Suppressor macrophage treated with lipopolysaccharide for 1 hour (primary cell): Measurements from ENCODE around the gene CSE1L.
"Not testable (repeated sequence)": the region's sequence is repeated elsewhere in the genome, so short reads cannot be mapped to it uniquely, and the experiment has no call there.

Experiments
- DNase-seq, 3 donors: peaks; one replicate each; pipeline ENCODE4 v3.0.0-alpha.2; 2020 to 2022

The CSE1L gene, protein sequence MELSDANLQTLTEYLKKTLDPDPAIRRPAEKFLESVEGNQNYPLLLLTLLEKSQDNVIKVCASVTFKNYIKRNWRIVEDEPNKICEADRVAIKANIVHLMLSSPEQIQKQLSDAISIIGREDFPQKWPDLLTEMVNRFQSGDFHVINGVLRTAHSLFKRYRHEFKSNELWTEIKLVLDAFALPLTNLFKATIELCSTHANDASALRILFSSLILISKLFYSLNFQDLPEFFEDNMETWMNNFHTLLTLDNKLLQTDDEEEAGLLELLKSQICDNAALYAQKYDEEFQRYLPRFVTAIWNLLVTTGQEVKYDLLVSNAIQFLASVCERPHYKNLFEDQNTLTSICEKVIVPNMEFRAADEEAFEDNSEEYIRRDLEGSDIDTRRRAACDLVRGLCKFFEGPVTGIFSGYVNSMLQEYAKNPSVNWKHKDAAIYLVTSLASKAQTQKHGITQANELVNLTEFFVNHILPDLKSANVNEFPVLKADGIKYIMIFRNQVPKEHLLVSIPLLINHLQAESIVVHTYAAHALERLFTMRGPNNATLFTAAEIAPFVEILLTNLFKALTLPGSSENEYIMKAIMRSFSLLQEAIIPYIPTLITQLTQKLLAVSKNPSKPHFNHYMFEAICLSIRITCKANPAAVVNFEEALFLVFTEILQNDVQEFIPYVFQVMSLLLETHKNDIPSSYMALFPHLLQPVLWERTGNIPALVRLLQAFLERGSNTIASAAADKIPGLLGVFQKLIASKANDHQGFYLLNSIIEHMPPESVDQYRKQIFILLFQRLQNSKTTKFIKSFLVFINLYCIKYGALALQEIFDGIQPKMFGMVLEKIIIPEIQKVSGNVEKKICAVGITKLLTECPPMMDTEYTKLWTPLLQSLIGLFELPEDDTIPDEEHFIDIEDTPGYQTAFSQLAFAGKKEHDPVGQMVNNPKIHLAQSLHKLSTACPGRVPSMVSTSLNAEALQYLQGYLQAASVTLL

GRCh38 chr20:49046087-49046900 is at the start of gene CSE1L:
CSE1L (plus strand) TSS chr20:49046312; CDS start chr20:49058464, 12,152 bp downstream.
- DNase-seq = peak; percentile 98 to 99 (median 99)

GRCh38 chr20:48999890-49000870 is 45.9 kb upstream of the CSE1L start:
- DNase-seq = no peak

- DNase-seq = no peak
Measured at GRCh38 chr20:49001741-49002140, 44.4 kb upstream of the CSE1L start.

DNA sequence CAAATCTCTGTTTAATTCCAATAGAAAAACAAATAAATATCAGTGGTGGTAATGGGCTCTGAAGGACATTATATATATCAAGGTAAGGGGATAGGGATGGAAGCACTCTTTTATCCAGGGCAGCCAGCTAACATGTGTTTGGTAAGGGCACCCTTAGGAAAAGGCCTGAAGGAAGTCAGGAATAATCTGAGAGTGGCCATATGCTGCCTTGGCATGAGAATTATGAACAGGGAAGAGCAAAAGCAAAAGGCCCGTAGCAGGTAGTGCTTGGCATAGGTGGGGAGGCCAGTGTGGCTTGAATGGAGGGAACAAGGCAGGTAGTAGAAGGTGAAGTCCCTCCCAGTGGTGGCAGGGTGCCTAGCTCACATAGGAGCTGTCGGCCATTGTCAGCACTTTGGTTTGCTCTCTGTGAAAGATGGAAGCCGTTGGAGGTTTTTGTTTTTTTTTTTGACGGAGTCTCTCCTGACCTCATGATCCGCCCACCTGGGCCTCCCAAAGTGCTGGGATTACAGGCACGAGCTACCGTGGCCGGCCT is 39.6 kb upstream of the CSE1L start:
- no peak for DNase-seq

- no peak for DNase-seq
Measured at GRCh38 chr20:49009899-49010631, 36.0 kb upstream of the CSE1L start.

DNA sequence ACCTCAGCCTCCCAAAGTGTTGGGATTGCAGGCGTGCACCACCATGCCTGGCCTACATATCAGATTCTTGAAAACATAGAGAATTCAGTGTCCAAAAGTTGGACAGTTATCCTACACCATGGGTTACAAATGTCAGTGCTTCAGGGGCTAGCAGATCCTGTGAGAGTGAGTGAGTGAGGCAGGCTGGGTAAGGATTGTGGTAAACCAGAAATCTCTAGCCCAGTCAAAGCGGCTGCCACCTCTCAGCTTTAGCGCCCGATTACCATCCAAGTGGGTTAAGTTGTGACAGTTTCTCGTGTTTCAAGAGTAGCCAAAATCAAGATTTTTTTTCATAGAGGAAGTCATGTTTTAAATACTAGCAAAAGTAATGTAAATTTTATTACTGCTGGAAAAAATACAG is 21.9 kb upstream of the CSE1L start:
- no peak for DNase-seq

DNA sequence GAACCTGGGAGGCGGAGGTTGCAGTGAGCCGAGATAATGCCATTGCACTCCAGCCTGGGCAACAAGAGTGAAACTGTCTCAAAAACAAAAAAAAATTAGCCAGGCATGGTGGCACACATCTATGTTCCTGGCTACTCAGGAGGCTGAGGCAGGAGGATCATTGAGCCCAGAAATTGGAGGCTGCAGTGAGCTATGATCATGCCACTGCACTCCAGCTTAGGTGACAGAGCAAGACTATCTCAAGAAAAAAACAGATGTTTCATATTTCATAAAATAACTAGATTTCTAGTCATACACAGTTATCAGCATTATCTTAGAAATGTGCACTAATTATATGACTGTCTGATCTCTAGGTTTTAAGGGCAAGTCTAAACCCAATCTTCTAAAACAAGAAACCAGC is 17.9 kb upstream of the CSE1L start:
- DNase-seq = not testable (repeated sequence)

- DNase-seq = peak in 1 of 3 donors; percentile 5
Measured at GRCh38 chr20:49028684-49029083, 17.4 kb upstream of the CSE1L start.

- no peak for DNase-seq
Measured at GRCh38 chr20:49029203-49029602, 16.9 kb upstream of the CSE1L start.

- no peak for DNase-seq
Measured at GRCh38 chr20:49030954-49031619, 15.0 kb upstream of the CSE1L start.

DNA sequence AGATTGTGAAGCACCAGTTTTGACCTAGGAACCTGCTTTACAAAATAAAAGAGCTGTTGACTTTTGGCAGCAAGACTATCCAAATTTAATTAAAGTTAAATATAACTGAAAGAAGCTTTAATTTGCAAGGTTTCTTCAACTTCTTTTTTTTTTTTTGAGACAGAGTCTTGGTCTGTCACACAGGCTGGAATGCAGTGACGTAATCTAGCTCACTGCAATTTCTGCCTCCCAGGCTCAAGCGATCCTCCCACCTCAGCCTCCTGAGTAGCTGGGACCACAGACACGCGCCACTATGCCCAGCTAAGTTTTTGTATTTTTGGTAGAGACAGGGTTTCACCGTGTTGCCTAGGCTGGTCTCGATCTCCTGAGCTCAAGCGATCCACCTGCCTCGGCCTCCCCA is 13.7 kb upstream of the CSE1L start:
- DNase-seq = no peak

DNA sequence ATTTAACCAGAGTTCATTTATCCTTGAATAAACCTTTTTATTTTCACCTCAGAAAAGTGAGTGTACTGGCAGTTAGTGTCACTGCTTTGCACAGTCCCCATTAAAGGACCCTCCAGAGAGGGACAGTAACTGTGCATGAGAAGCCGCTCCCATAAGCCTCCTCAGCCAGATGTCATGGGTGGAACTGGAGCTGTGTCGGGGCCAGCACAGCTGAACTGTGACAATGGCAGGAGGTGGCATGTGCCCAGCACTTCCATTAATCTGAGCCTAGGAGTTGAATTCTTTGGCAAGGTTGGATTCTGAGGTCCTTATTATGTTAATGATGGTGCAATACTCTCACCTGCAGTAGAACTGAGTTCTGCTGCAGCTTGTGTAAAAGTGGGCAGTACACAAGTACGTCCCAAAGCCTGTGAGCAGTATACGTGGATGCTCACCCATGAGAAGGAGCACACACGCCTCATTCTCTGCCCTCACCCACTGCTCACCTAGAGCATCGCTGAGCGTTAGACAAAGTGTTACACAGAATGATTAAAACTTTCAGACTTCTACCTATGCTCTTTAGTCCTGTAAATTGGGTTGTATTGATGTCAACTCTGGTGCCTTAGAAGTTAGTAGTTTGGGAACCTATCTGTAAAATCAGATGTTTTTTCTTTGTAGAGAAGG is 11.9 kb upstream of the CSE1L start:
- DNase-seq = no peak

DNA sequence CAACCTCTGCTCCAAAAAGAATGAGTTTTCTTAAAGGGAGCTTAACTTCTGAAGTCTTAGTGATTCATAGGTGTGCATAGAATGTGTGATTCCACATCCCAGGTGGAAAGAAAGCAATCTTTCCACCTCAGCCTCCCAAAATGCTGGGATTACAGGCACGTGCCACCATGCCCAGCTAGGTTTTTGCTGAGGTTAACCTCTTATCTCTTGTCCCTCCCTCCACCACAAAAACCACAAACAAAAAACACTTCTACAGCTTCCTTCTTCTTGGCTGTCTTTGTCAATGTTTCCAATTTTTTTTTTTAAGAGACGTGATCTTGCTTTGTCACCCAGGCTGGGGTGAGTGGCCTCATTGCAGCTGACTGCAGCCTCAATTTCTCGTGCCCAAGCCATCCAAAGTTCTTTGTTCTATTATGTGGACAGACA is 8.1 kb upstream of the CSE1L start:
- peak; percentile 56 to 63 (median 63) for DNase-seq

DNA sequence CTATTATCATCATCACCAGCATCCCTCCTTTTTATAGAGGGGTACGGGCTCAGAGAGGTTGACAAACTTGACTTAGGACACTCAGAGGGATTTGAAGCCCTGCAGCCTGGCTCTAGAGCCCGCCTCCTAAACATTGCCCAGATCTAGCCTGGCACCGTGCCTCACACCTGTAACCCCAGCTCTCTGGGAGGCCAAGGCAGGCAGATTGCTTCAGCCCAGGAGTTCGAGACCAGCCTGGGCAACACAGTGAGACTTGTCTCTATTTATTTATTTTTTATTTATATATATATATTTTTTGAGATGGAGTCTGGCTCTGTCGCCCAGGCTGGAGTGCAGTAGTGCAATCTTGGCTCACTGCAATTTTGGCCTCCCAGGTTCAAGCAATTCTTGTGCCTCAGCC is 6.3 kb upstream of the CSE1L start:
- no peak for DNase-seq

DNA sequence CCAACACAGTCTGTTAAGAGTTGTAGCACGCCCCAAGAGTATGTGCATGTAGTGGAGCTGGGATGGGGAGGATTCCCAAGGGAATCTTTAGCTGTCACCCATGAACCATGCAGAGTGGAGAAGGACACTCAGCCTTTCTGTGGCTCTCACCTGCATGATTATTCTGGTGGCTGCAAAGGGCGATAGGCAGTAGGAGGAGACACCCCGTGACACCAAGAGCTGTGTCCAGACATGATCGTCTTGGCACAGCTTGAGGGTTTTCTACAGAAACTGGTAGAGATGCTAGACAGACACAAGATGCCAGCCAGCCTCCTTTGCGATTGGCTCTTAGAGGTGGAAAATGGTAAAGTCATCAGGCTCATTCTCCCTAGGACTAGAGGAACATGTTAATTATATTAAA is 3.1 kb upstream of the CSE1L start:
- DNase-seq = no peak

DNA sequence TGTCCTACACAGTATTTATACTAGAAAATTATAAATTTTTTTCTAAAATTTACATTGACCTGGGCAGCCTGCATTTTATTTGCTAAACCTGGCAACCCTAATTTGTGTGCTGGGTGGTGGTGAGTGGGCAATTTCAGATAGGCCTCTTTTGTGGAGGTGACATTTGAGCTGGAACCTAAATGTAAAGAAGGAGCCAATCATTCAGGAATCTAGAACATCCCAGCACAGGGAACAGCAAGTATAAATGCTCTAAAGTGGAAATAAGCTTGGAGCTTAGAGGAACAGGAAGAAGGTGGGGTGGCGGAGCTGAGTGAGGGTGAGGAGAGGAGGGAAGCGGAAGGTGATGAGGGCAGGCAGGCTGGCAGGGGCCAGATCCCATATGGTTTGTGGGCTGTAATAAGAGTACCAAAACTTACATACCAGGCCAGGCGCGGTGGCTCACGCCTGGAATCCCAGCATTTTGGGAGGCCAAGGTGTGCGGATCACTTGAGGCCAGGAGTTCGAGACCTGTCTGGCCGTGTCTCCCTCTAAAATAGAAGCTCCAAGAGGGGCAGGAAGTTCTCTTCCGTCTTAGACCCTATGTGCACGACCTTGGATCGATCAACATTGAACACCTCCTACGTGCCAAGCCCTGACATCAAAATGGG is 549 bp upstream of the CSE1L start:
- DNase-seq = peak; percentile 61 to 75 (median 64)

DNA sequence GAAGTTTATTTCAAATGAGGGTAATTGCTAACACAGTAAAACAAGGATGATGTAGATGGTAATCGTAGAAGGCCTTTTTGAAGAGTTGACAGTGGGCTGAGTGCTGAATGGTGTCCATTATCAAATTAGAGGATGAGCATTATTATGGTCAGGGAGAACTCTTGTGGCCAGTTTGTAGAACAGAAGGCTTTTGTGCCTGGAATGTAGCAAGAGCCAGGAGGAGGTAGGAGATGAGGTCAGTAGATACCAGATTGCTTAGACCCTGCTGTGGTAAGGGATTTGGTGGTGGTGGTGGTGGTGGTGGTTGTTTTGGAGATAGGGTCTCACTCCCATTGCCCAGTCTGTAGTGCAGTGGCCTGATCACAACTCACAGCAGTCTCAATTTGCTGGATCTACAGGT is 6.2 kb downstream of the CSE1L start:
- no peak for DNase-seq

- DNase-seq = no peak
Measured at GRCh38 chr20:49054056-49054643, 8.0 kb downstream of the CSE1L start.
